Omental fat pad (tissue), 4 donors: ENCODE data around the gene RASAL2. TPM values are rescaled to one million over a fixed set of nuclear protein-coding genes. Genes with fewer than 3 reads are reported as not detected.

Experiments
- ATAC-seq: fragments of 150-250 bp; one replicate; pipeline ENCODE4 v1.9.1; 2016; ENCODE audit warnings: mild to moderate bottlenecking, moderate library complexity; ENCODE audit not compliant: low FRiP score
- DNase-seq: peaks from one replicate; pipeline ENCODE4 v3.0.0-alpha.2; 2019; ENCODE audit warnings: low spot score
- CTCF ChIP-seq, 3 donors: fragments of 450-650 bp; IDR thresholded peaks; one replicate each; pipeline ENCODE4 v1.5.1; 2016 to 2017; ENCODE audit warnings: antibody characterized with exemption in 3 of 3, mild to moderate bottlenecking in 3 of 3, moderate library complexity in 2 of 3
- total RNA-seq, 4 donors: library from RNA; depleted of rRNA; stranded (reverse); fragments of >200 nt; gene quantifications; one replicate each; pipeline ENCODE4 v1.1.0, GENCODE V29; 2016

RASAL2 gene
- total RNA-seq, 4 donors from 2014 or later, result 13.5 to 52.3 (median 30.9) TPM

DNA sequence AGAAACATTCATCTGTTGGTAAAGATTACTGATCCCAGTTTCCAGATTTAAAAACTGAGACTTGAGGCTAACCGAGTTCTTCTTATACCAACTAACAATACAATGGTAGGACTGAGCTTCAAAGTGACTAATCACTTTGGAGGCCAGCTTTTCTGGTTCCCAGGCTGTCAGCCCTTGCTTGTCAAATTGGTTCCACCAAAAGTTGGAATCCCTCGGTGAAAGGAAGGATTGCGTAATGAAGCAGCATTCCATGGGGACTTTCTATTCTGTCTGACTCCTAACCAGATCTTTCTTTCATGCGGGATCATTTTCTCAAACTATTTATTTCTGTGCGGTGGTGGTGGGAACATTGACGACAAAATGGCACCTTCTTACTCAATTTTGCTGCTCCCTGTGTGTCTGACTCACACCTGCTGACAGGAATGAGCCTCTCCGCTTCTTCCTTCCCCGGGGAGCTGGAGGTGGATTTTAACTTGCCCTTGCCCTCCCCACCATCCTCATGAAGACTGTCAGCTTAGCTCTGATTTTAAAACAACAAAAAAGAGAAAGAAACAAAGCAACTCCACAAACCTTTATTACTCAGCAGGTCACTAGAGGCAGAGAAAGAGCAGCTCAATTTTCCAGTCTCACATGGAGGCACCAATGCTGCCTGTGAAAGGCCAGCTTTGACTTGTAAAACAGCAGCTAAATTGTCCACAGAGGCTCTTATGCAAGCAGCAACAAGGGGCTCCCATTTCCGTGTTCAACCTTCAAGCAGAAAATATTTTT lies 32.9 kb upstream of the RASAL2 start:
- ATAC-seq (no peak), DNase-seq (no peak)

DNA sequence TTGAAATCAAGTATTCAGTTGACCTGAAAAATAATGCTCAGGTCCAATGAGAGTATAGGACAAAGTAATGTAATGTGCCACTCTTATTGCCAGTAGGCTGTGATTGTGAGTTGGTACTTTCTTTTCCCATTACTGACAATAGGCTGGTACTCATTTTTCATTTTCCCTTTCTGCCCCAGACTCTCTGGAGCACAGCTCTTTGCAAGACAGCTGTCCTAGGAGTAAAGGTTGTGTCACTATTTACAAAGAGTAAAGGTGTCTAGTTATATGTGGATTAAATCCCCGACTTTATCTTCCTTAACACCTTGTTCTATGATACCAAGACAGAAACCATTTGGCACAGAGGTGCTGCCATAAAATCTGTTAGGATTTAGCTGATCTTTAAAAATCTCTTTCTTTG lies 32.3 kb upstream of the RASAL2 start:
- TF ChIP-seq CTCF (IDR thresholded peaks at IDR 0.05), result no peak
- ATAC-seq (no peak), DNase-seq (no peak)

More for the DNA sequence above, 32.9 kb upstream of the RASAL2 start:
- no peak for TF ChIP-seq CTCF (IDR thresholded peaks at IDR 0.05)

DNA sequence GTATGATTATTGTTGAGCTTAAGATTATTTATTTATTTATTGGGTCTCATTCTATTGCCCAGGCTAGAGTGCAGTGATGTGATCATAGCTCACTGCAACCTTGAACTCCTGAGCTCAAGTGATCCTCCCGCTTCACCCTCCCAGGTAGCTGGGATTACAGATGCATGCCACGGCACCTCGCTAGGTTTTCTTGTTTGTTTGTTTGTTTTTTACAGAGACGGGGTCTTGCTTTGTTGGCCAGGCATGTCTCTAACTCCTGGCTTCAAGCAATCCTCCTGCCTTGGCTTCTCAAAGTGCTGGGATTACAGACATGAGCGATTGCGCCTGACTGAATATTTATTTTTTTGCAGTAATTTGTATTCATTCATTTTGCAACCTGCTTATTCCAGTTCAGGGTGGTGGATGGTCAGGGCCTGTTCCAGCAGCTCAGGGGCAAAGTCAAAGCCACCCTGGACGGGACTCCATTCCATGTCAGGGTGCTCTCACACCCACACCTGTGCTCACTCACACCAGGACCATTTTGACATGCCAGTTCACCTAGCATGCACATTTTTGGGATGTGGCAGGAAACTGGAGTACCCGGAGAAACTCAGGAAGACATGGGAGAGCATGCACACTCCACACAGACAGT lies 29.6 kb upstream of the RASAL2 start:
- ATAC-seq (no peak), DNase-seq (no peak)
- no peak for TF ChIP-seq CTCF (IDR thresholded peaks at IDR 0.05)

DNA sequence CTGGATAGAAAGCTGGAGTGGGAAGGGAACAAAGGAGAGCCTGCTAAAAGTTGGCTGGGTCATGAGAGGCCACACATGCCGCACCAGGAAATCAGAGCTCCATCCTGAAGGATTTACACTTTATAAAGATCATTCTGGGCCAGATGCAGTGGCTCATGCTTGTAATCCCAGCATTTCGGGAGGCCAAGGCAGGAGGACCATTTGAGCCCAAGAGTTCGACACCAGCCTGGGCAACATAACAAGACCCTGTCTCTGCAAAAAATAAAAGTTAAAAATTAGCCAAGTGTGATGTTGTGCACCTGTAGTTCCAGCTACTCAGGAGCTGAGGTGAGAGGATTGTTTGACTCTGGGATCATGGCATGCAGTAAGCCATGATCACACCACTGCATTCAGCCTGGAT lies 28.7 kb upstream of the RASAL2 start:
- DNase-seq (no peak), ATAC-seq (no peak)
- no peak for TF ChIP-seq CTCF (IDR thresholded peaks at IDR 0.05)

DNA sequence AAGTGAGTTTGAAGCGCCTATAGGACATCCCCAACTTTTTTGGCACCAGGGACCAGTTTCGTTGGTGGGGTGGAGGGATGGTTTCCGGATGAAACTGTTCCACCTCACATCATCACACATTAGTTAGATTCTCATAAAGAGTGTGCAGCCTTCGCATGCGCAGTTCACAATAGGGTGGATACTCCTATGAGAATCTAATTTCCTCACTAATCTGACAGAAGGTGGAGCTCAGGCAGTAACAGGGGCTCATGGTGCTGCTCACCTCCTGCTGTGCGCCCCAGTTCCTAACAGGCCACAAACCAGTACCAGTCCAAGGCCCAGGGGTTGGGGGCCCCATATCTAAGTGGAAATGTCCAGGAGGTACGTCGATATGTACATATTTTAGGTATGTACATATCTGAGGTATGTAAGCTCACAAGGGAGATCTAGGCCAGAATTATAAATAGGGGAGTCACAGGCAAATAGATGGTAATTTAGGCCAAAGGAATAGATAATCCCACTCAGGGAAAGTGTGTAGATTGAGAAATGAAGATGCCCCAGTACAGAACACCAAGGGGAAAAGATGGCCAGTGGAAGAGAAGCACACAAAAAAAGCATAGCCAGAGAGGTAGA lies 27.5 kb upstream of the RASAL2 start:
- TF ChIP-seq CTCF (IDR thresholded peaks at IDR 0.05), result no peak
- ATAC-seq (no peak), DNase-seq (no peak)

- DNase-seq (no peak), ATAC-seq (no peak)
- TF ChIP-seq CTCF (IDR thresholded peaks at IDR 0.05), result no peak
These were observed 26.8 kb upstream of the RASAL2 start for GRCh38 chr1:178066908-178067614.
